GM12878 (cell line): ENCODE data around the gene PPOX. TPM values are rescaled to one million over a fixed set of nuclear protein-coding genes. Genes with fewer than 3 reads are reported as not detected.

Source experiments
- ATAC-seq: fragments of 200-7000 bp; cut with Tn5 transposase; 3 replicates; pipeline ENCODE4 v1.9.1; 2020; ENCODE audit warnings: mild to moderate bottlenecking, moderate library complexity
- BruUV-seq: library from RNA; stranded (reverse); fragments of 400-500 nt; replicated peaks from 2 replicates; lab custom pipeline; 2021; lab: Mats Ljungman, UMichigan
- CTCF ChIA-PET: fragments of 300-600 bp; sonication (Branson Sonifier 250); formaldehyde crosslinking; extraction: SDS; loops from one replicate; lab custom pipeline; 2021; ENCODE audit warnings: inconsistent platforms; lab: Yijun Ruan, JAX
- POLR2A ChIA-PET: fragments of 350-600 bp; formaldehyde crosslinking; extraction: SDS; loops from one replicate; lab custom pipeline; 2021; ENCODE audit warnings: inconsistent platforms; lab: Charles Lee
- RAD21 ChIA-PET: fragments of 300-600 bp; sonication (Branson Sonifier 250); formaldehyde crosslinking; loops from one replicate; lab custom pipeline; 2023; ENCODE audit warnings: antibody characterized with exemption; ENCODE audit not compliant: unreplicated experiment; lab: Charles Lee
- SMC1A ChIA-PET: fragments of 300-600 bp; sonication (Branson Sonifier 250); formaldehyde crosslinking; loops from one replicate; lab custom pipeline; 2023; ENCODE audit not compliant: unreplicated experiment, uncharacterized antibody; lab: Charles Lee
- DNase-seq: peaks from one replicate; pipeline ENCODE4 v3.0.0-alpha.2; 2011; ENCODE audit warnings: low read depth, low spot score
- FAIRE-seq: peaks from 3 replicates; lab custom pipeline; 2011; peaks lifted over from hg19 to GRCh38; lab: Jason Lieb, UNC
- H2AFZ ChIP-seq: 2 replicates; pipeline ENCODE4 v1.6.0; 2011; ENCODE audit warnings: low read depth, low read length, control low read depth; ENCODE audit not compliant: control insufficient read depth
- H3K27ac ChIP-seq: 2 replicates; pipeline ENCODE4 v1.5.1; 2011; ENCODE audit warnings: control low read depth; ENCODE audit not compliant: control insufficient read depth, insufficient read depth
- H3K27me3 ChIP-seq, 2 experiments: replicated peaks in 1 of 2; 2 replicates each; pipeline versions ENCODE4 v1.6.0 to v1.6.1; 2011; ENCODE audit warnings: low read length in 1 of 2; ENCODE audit not compliant: control insufficient read depth in 2 of 2, insufficient read depth in 2 of 2
- H3K36me3 ChIP-seq, 2 experiments: 2 replicates each; pipeline ENCODE4 v1.5.1; 2011; ENCODE audit warnings: low read length in 1 of 2; ENCODE audit not compliant: control insufficient read depth in 2 of 2, insufficient read depth in 2 of 2
- H3K4me1 ChIP-seq: 2 replicates; pipeline ENCODE4 v1.6.1; 2011; ENCODE audit warnings: mild to moderate bottlenecking, low read length, moderate library complexity, mixed read lengths; ENCODE audit not compliant: control insufficient read depth, insufficient read depth
- H3K4me2 ChIP-seq: 2 replicates; pipeline ENCODE4 v1.6.0; 2011; ENCODE audit warnings: control low read depth; ENCODE audit not compliant: control insufficient read depth, insufficient read depth
- H3K4me3 ChIP-seq: fragments of 200-600 bp; sonication (generic); 2 replicates; pipeline ENCODE4 v1.5.1; 2016
- H3K79me2 ChIP-seq: 2 replicates; pipeline ENCODE4 v1.6.0; 2011; ENCODE audit warnings: low read length; ENCODE audit not compliant: control insufficient read depth, insufficient read depth
- H3K9ac ChIP-seq: 2 replicates; pipeline ENCODE4 v1.8.0; 2011; ENCODE audit warnings: low read length, control low read depth, mixed read lengths; ENCODE audit not compliant: control insufficient read depth, insufficient read depth
- H3K9me3 ChIP-seq: replicated peaks from 3 replicates; pipeline ENCODE4 v1.5.1; 2011; ENCODE audit warnings: mild to moderate bottlenecking, low read length; ENCODE audit not compliant: control insufficient read depth, insufficient read depth
- H4K20me1 ChIP-seq: 2 replicates; pipeline ENCODE4 v1.6.0; 2011; ENCODE audit not compliant: control insufficient read depth, insufficient read depth
- BMI1 ChIP-seq: fragments of 450-650 bp; IDR thresholded peaks from 2 replicates; pipeline ENCODE4 v1.6.1; 2016; ENCODE audit warnings: mild to moderate bottlenecking, moderate library complexity, borderline replicate concordance
- CREM ChIP-seq: IDR thresholded peaks from 2 replicates; pipeline ENCODE4 v1.6.1; 2014; ENCODE audit warnings: antibody characterized with exemption, low read depth
- SMAD1 ChIP-seq: fragments of 450-650 bp; IDR thresholded peaks from 2 replicates; pipeline ENCODE4 v1.6.1; 2018; ENCODE audit warnings: mild to moderate bottlenecking, low read depth; ENCODE audit not compliant: partially characterized antibody
- WGBS: methylation state at CpG from one replicate; pipeline ENCODE4 v1.1.6; 2016; ENCODE audit warnings: low lambda C conversion rate; ENCODE audit not compliant: insufficient replicate concordance, insufficient coverage; ENCODE audit errors: missing lambda C conversion rate; 5-methylcytosine and 5-hydroxymethylcytosine counted together
- in situ Hi-C: fragments of 300-500 bp; cut with MboI; formaldehyde crosslinking; loops from 9 replicates; pipeline ENCODE4 v1.14.3; 2018; ENCODE audit warnings: mixed read lengths
- intact Hi-C: fragments of 100-400 bp; cut with micrococcal nuclease; formaldehyde crosslinking; loops from one replicate; pipeline ENCODE4 v1.14.2; 2022; ENCODE audit not compliant: unreplicated experiment
- polyA plus RNA-seq, 11 experiments: library from polyadenylated mRNA; depleted of rRNA in 4 of 11; unstranded in 6 of 11; stranded (reverse) in 5 of 11; fragments of >200 nt; fragmentation: Nextera tagmentation in 4 of 11; fragmentation: Illumina TruSeq in 1 of 11; extraction: Ambion mirVana in 4 of 11; extraction: Trizol in 1 of 11; gene quantifications; 1 replicate in 1 of 11; 2 replicates in 10 of 11; pipeline versions ENCODE4 v1.2.1 to v1.2.3, GENCODE V29; 2011 to 2016; ENCODE audit warnings: inconsistent platforms in 2 of 11, missing spikeins in 2 of 11, low read depth in 1 of 11
- total RNA-seq, 4 experiments: library from RNA; depleted of rRNA in 3 of 4; stranded (reverse); fragments of >200 nt in 3 of 4; fragmentation: Illumina TruSeq in 1 of 4; extraction: Trizol in 1 of 4; gene quantifications; 2 replicates each; pipeline versions ENCODE4 v1.2.1 to v1.2.3, GENCODE V29; 2013 to 2021
- TF ChIP-seq, protein P1 (sequence below): fragments of 450-650 bp; IDR thresholded peaks from 2 replicates; pipeline ENCODE4 v1.6.1; 2017; ENCODE audit warnings: mild to moderate bottlenecking
- TF ChIP-seq, protein P2 (sequence below): fragments of 450-650 bp; IDR thresholded peaks from 2 replicates; pipeline ENCODE4 v1.6.1; 2016; ENCODE audit warnings: mild to moderate bottlenecking
- TF ChIP-seq, protein P3 (sequence below): fragments of 450-650 bp; formaldehyde crosslinking; IDR thresholded peaks from 2 replicates; pipeline ENCODE4 v1.4.0; 2022; ENCODE audit warnings: mild to moderate bottlenecking, moderate library complexity

Gene PPOX
- total and polyA plus RNA-seq, 10 of the 15 experiments (the other 5 are each of a cell fraction or from before 2014, with no cell fraction given) = 8.9 to 31.5 (median 20.3) TPM

DNA sequence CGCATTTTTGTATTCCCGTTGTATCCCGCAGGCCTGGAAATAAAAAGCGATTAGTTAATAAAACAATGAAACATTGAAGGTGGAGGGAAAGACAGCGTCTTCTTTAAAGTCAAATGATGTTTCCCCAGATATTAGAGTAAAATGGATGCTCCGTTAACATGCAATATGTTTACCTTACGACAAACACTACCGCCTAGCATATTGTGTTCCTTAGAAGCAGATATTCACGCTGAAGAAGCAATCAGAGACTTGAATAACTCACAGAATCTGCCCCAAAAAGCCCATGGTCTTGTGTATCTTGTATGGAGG is 11.7 kb downstream of the PPOX start:
- TF ChIP-seq BMI1 = no peak
- TF ChIP-seq CREM = no peak
- TF ChIP-seq, protein P1, sequence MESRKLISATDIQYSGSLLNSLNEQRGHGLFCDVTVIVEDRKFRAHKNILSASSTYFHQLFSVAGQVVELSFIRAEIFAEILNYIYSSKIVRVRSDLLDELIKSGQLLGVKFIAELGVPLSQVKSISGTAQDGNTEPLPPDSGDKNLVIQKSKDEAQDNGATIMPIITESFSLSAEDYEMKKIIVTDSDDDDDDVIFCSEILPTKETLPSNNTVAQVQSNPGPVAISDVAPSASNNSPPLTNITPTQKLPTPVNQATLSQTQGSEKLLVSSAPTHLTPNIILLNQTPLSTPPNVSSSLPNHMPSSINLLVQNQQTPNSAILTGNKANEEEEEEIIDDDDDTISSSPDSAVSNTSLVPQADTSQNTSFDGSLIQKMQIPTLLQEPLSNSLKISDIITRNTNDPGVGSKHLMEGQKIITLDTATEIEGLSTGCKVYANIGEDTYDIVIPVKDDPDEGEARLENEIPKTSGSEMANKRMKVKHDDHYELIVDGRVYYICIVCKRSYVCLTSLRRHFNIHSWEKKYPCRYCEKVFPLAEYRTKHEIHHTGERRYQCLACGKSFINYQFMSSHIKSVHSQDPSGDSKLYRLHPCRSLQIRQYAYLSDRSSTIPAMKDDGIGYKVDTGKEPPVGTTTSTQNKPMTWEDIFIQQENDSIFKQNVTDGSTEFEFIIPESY = peak; percentile 95
- TF ChIP-seq, protein P2, sequence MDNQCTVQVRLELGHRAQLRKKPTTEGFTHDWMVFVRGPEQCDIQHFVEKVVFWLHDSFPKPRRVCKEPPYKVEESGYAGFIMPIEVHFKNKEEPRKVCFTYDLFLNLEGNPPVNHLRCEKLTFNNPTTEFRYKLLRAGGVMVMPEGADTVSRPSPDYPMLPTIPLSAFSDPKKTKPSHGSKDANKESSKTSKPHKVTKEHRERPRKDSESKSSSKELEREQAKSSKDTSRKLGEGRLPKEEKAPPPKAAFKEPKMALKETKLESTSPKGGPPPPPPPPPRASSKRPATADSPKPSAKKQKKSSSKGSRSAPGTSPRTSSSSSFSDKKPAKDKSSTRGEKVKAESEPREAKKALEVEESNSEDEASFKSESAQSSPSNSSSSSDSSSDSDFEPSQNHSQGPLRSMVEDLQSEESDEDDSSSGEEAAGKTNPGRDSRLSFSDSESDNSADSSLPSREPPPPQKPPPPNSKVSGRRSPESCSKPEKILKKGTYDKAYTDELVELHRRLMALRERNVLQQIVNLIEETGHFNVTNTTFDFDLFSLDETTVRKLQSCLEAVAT = peak; percentile 93; the same call in 1 of the 2 replicates
- no peak for TF ChIP-seq SMAD1
- TF ChIP-seq, protein P3, sequence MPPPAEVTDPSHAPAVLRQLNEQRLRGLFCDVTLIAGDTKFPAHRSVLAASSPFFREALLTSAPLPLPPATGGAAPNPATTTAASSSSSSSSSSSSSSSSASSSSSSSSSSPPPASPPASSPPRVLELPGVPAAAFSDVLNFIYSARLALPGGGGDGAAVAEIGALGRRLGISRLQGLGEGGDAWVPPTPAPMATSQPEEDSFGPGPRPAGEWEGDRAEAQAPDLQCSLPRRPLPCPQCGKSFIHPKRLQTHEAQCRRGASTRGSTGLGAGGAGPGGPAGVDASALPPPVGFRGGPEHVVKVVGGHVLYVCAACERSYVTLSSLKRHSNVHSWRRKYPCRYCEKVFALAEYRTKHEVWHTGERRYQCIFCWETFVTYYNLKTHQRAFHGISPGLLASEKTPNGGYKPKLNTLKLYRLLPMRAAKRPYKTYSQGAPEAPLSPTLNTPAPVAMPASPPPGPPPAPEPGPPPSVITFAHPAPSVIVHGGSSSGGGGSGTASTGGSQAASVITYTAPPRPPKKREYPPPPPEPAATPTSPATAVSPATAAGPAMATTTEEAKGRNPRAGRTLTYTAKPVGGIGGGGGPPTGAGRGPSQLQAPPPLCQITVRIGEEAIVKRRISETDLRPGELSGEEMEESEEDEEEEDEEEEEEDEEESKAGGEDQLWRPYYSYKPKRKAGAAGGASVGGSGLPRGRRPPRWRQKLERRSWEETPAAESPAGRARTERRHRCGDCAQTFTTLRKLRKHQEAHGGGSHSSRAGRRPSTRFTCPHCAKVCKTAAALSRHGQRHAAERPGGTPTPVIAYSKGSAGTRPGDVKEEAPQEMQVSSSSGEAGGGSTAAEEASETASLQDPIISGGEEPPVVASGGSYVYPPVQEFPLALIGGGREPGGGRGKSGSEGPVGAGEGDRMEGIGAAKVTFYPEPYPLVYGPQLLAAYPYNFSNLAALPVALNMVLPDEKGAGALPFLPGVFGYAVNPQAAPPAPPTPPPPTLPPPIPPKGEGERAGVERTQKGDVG = no peak
- Histone ChIP-seq H2AFZ (peak overlapping the region; percentile 55), H3K4me3 (peak overlapping the region; percentile 90; the same call in 1 of the 2 replicates), H4K20me1 (no peaks in the 10 kb centered on the region), H3K4me2 (peak overlapping the region; percentile 87), H3K27ac (peak overlapping the region; percentile 87), H3K79me2 (peaks cover 25% of the 10 kb centered on the region), H3K36me3 (peaks cover 5 to 21% of the 10 kb centered on the region in 2 experiments), H3K4me1 (peaks cover 38% of the 10 kb centered on the region), H3K27me3 (no peaks in the 10 kb centered on the region), H3K9me3 (no peaks in the 10 kb centered on the region), H3K9ac (peak overlapping the region; percentile 69; the same call in 1 of the 2 replicates)
- CTCF ChIA-PET = interaction anchor here (0.6 to 3.7 kb wide), 4 partner anchors 8 to 106 kb away, joined by 3 to 44 read pairs (median 7); partner anchors contain the start of genes PPOX and TOMM40L
- POLR2A ChIA-PET = interaction anchor here (1.0 kb wide), 1 partner anchor 12 kb away, joined by 7 read pairs; the partner anchor contains the start of gene PPOX
- 88% methylated on average over 9 of the region's 9 CpGs for WGBS
- in situ Hi-C loops (no loop called here), intact Hi-C loops (no loop called here)
- no peak for ATAC-seq
- RAD21 ChIA-PET = interaction anchor here (1.0 to 2.9 kb wide), 3 partner anchors 12 to 48 kb away, joined by 4 to 21 read pairs (median 6); partner anchors contain the start of genes PPOX and TOMM40L
- DNase-seq = no peak
- SMC1A ChIA-PET = interaction anchor here (1.0 to 1.9 kb wide), 3 partner anchors 8 to 23 kb away, joined by 3 to 10 read pairs (median 5); partner anchors contain the start of gene PPOX
- FAIRE-seq = no peak
- BruUV-seq = no TSS peak
